Hepatocyte (in vitro differentiated cells): ENCODE measurements around the gene FGD4.

ENCODE experiments used
- CTCF ChIP-seq: fragments of 200-600 bp; sonication (generic); IDR thresholded peaks from 2 replicates; pipeline ENCODE4 v1.5.1; 2016; ENCODE audit warnings: antibody characterized with exemption, mild to moderate bottlenecking; ENCODE audit not compliant: poor library complexity
- EZH2 ChIP-seq: fragments of 200-600 bp; sonication (generic); IDR thresholded peaks from 2 replicates; pipeline ENCODE4 v1.6.1; 2016; ENCODE audit warnings: antibody characterized with exemption, mild to moderate bottlenecking, borderline replicate concordance
- EZH2phosphoT487 ChIP-seq: fragments of 200-600 bp; sonication (generic); IDR thresholded peaks from one replicate; pipeline ENCODE4 v1.6.1; 2018; ENCODE audit warnings: antibody characterized with exemption, mild to moderate bottlenecking, low read depth, moderate library complexity; ENCODE audit not compliant: unreplicated experiment, severe bottlenecking

- TF ChIP-seq CTCF (no peak), EZH2 (no peak), EZH2phosphoT487 (no peak)
Measured at GRCh38 chr12:32478858-32479725, 79.7 kb downstream of the FGD4 start.
